HEK293 (cell line): ENCODE measurements around the gene CD99L2.

Experiments used
- CTCF ChIA-PET: fragments of 350-600 bp; formaldehyde crosslinking; extraction: SDS; loops from one replicate; lab custom pipeline; 2021; ENCODE audit warnings: antibody characterized with exemption; lab: Yijun Ruan, JAX
- POLR2A ChIA-PET: fragments of 300-600 bp; formaldehyde crosslinking; extraction: SDS; loops from one replicate; lab custom pipeline; 2020; ENCODE audit warnings: antibody characterized with exemption, inconsistent platforms; lab: Yijun Ruan, JAX
- H3K27ac ChIP-seq: fragments of 200-500 bp; sonication (Bioruptor generic); 2 replicates; pipeline ENCODE4 v1.5.1; 2014; ENCODE audit warnings: low read depth, low read length, control low read depth, inconsistent platforms; ENCODE audit errors: extremely low read depth
- H3K36me3 ChIP-seq, 2 experiments: fragments of 200-500 bp in 1 of 2; sonication (Bioruptor generic) in 1 of 2; 1 replicate in 1 of 2; 2 replicates in 1 of 2; pipeline ENCODE4 v1.5.1; 2014 to 2017; ENCODE audit warnings: inconsistent platforms in 2 of 2, low read length in 2 of 2; ENCODE audit not compliant: control insufficient read depth in 2 of 2, insufficient read depth in 1 of 2
- H3K4me1 ChIP-seq: fragments of 200-500 bp; sonication (Bioruptor generic); 2 replicates; pipeline ENCODE4 v1.5.1; 2014; ENCODE audit warnings: mild to moderate bottlenecking, low read length, inconsistent platforms; ENCODE audit not compliant: control insufficient read depth, insufficient read depth
- H3K4me3 ChIP-seq: 2 replicates; pipeline ENCODE4 v1.5.1; 2011; ENCODE audit warnings: low read depth, mild to moderate bottlenecking, control low read depth, low read length, moderate library complexity
- H3K9me3 ChIP-seq: fragments of 200-500 bp; sonication (Bioruptor generic); 2 replicates; pipeline ENCODE4 v1.5.1; 2014; ENCODE audit warnings: low read depth, low read length, inconsistent platforms; ENCODE audit not compliant: control insufficient read depth, insufficient read depth
- HOXA7 ChIP-seq: sonication (generic); formaldehyde crosslinking; IDR thresholded peaks from 2 replicates; pipeline ENCODE4 v1.8.1; 2022; ENCODE audit warnings: missing genetic modification reagents, borderline replicate concordance
- REPIN1 ChIP-seq: fragments of 450-650 bp; formaldehyde crosslinking; IDR thresholded peaks from 2 replicates; pipeline ENCODE4 v1.5.1; 2017; ENCODE audit warnings: missing biosample characterization, missing genetic modification characterization, low read depth
- SCRT2 ChIP-seq: fragments of 450-650 bp; formaldehyde crosslinking; IDR thresholded peaks from 2 replicates; pipeline ENCODE4 v1.5.1; 2016; ENCODE audit warnings: missing biosample characterization, missing genetic modification characterization
- TCF7L2 ChIP-seq: IDR thresholded peaks from 2 replicates; pipeline ENCODE4 v1.6.1; 2011; ENCODE audit warnings: low read depth, mild to moderate bottlenecking, inconsistent platforms, low read length, moderate library complexity, borderline replicate concordance
- ZFP3 ChIP-seq: fragments of 450-650 bp; formaldehyde crosslinking; IDR thresholded peaks from 2 replicates; pipeline ENCODE4 v1.5.1; 2016; ENCODE audit warnings: low read depth, missing biosample characterization, missing genetic modification characterization
- ZNF157 ChIP-seq: fragments of 450-650 bp; formaldehyde crosslinking; IDR thresholded peaks from 2 replicates; pipeline ENCODE4 v1.5.1; 2016; ENCODE audit warnings: missing biosample characterization, missing genetic modification characterization
- ZNF202 ChIP-seq: fragments of 450-650 bp; formaldehyde crosslinking; IDR thresholded peaks from 2 replicates; pipeline ENCODE4 v1.5.1; 2016; ENCODE audit warnings: missing biosample characterization, missing genetic modification characterization, borderline replicate concordance
- ZNF416 ChIP-seq: fragments of 450-650 bp; formaldehyde crosslinking; IDR thresholded peaks from 2 replicates; pipeline ENCODE4 v1.5.1; 2016; ENCODE audit warnings: missing biosample characterization, missing genetic modification characterization
- ZNF501 ChIP-seq: fragments of 450-650 bp; formaldehyde crosslinking; IDR thresholded peaks from 2 replicates; pipeline ENCODE4 v1.5.1; 2016; ENCODE audit warnings: missing biosample characterization, missing genetic modification characterization
- ZNF510 ChIP-seq: fragments of 450-650 bp; formaldehyde crosslinking; IDR thresholded peaks from 2 replicates; pipeline ENCODE4 v1.5.1; 2018; ENCODE audit warnings: mild to moderate bottlenecking, missing genetic modification characterization, missing biosample characterization; ENCODE audit not compliant: insufficient replicate concordance
- ZNF514 ChIP-seq: fragments of 450-650 bp; formaldehyde crosslinking; IDR thresholded peaks from 2 replicates; pipeline ENCODE4 v1.5.1; 2016; ENCODE audit warnings: missing biosample characterization, missing genetic modification characterization
- ZNF521 ChIP-seq: fragments of 450-650 bp; formaldehyde crosslinking; IDR thresholded peaks from 2 replicates; pipeline ENCODE4 v1.5.1; 2017; ENCODE audit warnings: missing biosample characterization, mild to moderate bottlenecking, missing genetic modification characterization
- ZNF555 ChIP-seq: fragments of 450-650 bp; formaldehyde crosslinking; conservative IDR thresholded peaks from 2 replicates; pipeline ENCODE4 v1.5.1; 2017; ENCODE audit warnings: missing biosample characterization, mild to moderate bottlenecking, missing genetic modification characterization, inconsistent platforms
- ZNF596 ChIP-seq: fragments of 450-650 bp; IDR thresholded peaks from 2 replicates; pipeline ENCODE4 v1.5.0; 2018; ENCODE audit warnings: missing biosample characterization, mild to moderate bottlenecking, missing genetic modification characterization, moderate library complexity
- ZNF701 ChIP-seq: fragments of 450-650 bp; formaldehyde crosslinking; IDR thresholded peaks from 2 replicates; pipeline ENCODE4 v1.5.1; 2016; ENCODE audit warnings: missing biosample characterization, missing genetic modification characterization
- TF ChIP-seq, protein P1 (sequence below): fragments of 450-650 bp; formaldehyde crosslinking; IDR thresholded peaks from 2 replicates; pipeline ENCODE4 v1.5.1; 2016; ENCODE audit warnings: missing biosample characterization, missing genetic modification characterization
- TF ChIP-seq, protein P2 (sequence below): fragments of 450-650 bp; formaldehyde crosslinking; conservative IDR thresholded peaks from 2 replicates; pipeline ENCODE4 v1.5.1; 2016; ENCODE audit warnings: low read depth, missing biosample characterization, missing genetic modification characterization
- TF ChIP-seq, protein P3 (sequence below): fragments of 450-650 bp; formaldehyde crosslinking; IDR thresholded peaks from 2 replicates; pipeline ENCODE4 v1.5.1; 2016; ENCODE audit warnings: missing biosample characterization, missing genetic modification characterization
- TF ChIP-seq, protein P4 (sequence below): IDR thresholded peaks from 2 replicates; pipeline ENCODE4 v1.6.1; 2011; ENCODE audit warnings: mild to moderate bottlenecking, low read depth, low read length, borderline replicate concordance

The CD99L2 gene

DNA sequence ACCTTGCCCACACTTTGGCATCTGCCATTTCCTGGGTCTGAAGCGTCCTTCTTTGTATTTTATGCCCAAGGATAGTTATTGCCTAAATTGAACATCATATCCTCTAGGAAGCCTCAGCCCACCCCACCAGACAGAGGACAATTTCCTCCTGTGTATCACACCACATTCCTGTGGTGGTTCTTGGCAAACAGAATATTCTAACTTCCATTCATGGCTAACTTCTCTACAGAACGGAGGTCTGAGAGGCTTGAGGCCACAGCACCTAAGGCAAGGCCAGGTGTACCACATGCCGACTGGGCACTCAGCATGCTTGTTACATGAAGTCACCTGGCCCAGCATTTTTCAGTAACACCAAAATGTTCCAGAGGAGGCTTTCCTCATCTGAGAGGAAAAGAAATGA lies 42.4 kb downstream of the CD99L2 start:
- TF ChIP-seq ZFP3 (tag by site-specific recombination) (no peak), SCRT2 (tag by site-specific recombination) (no peak), ZNF157 (tag by site-specific recombination) (no peak), ZNF555 (no peak), TCF7L2 (no peak), ZNF521 (tag by site-specific recombination) (no peak), ZNF510 (tag by site-specific recombination) (no peak), REPIN1 (tag by site-specific recombination) (no peak), ZNF701 (no peak), ZNF202 (no peak), HOXA7 (CRISPR knock-in tag) (no peak), ZNF416 (tag by site-specific recombination) (no peak), ZNF514 (no peak), ZNF501 (tag by site-specific recombination) (no peak), ZNF596 (tag by site-specific recombination) (no peak)
- TF ChIP-seq, protein P1, sequence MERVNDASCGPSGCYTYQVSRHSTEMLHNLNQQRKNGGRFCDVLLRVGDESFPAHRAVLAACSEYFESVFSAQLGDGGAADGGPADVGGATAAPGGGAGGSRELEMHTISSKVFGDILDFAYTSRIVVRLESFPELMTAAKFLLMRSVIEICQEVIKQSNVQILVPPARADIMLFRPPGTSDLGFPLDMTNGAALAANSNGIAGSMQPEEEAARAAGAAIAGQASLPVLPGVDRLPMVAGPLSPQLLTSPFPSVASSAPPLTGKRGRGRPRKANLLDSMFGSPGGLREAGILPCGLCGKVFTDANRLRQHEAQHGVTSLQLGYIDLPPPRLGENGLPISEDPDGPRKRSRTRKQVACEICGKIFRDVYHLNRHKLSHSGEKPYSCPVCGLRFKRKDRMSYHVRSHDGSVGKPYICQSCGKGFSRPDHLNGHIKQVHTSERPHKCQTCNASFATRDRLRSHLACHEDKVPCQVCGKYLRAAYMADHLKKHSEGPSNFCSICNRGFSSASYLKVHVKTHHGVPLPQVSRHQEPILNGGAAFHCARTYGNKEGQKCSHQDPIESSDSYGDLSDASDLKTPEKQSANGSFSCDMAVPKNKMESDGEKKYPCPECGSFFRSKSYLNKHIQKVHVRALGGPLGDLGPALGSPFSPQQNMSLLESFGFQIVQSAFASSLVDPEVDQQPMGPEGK: no peak
- TF ChIP-seq, protein P2, sequence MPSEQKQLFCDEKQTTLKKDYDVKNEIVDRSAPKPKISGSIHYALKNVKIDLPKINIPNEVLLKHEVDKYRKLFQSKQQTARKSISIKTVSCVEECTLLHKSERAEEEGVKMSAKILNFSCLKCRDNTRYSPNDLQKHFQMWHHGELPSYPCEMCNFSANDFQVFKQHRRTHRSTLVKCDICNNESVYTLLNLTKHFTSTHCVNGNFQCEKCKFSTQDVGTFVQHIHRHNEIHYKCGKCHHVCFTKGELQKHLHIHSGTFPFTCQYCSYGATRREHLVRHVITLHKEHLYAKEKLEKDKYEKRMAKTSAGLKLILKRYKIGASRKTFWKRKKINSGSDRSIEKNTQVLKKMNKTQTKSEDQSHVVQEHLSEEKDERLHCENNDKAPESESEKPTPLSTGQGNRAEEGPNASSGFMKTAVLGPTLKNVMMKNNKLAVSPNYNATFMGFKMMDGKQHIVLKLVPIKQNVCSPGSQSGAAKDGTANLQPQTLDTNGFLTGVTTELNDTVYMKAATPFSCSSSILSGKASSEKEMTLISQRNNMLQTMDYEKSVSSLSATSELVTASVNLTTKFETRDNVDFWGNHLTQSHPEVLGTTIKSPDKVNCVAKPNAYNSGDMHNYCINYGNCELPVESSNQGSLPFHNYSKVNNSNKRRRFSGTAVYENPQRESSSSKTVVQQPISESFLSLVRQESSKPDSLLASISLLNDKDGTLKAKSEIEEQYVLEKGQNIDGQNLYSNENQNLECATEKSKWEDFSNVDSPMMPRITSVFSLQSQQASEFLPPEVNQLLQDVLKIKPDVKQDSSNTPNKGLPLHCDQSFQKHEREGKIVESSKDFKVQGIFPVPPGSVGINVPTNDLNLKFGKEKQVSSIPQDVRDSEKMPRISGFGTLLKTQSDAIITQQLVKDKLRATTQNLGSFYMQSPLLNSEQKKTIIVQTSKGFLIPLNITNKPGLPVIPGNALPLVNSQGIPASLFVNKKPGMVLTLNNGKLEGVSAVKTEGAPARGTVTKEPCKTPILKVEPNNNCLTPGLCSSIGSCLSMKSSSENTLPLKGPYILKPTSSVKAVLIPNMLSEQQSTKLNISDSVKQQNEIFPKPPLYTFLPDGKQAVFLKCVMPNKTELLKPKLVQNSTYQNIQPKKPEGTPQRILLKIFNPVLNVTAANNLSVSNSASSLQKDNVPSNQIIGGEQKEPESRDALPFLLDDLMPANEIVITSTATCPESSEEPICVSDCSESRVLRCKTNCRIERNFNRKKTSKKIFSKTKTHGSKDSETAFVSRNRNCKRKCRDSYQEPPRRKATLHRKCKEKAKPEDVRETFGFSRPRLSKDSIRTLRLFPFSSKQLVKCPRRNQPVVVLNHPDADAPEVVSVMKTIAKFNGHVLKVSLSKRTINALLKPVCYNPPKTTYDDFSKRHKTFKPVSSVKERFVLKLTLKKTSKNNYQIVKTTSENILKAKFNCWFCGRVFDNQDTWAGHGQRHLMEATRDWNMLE: no peak
- TF ChIP-seq, protein P3, sequence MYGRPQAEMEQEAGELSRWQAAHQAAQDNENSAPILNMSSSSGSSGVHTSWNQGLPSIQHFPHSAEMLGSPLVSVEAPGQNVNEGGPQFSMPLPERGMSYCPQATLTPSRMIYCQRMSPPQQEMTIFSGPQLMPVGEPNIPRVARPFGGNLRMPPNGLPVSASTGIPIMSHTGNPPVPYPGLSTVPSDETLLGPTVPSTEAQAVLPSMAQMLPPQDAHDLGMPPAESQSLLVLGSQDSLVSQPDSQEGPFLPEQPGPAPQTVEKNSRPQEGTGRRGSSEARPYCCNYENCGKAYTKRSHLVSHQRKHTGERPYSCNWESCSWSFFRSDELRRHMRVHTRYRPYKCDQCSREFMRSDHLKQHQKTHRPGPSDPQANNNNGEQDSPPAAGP: no peak
- TF ChIP-seq, protein P4, sequence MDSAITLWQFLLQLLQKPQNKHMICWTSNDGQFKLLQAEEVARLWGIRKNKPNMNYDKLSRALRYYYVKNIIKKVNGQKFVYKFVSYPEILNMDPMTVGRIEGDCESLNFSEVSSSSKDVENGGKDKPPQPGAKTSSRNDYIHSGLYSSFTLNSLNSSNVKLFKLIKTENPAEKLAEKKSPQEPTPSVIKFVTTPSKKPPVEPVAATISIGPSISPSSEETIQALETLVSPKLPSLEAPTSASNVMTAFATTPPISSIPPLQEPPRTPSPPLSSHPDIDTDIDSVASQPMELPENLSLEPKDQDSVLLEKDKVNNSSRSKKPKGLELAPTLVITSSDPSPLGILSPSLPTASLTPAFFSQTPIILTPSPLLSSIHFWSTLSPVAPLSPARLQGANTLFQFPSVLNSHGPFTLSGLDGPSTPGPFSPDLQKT: no peak
- TF ChIP-seq, all 188 proteins: peak for 0
- H3K36me3 ChIP-seq: no peaks in the 10 kb centered on the region
- ChIA-PET CTCF (no interaction called here), POLR2A (no interaction called here)
- H3K9me3 ChIP-seq: no peaks in the 10 kb centered on the region; the same call in 1 of the 2 replicates
- no peak overlapping the region for H3K4me3 ChIP-seq
- H3K27ac ChIP-seq: no peak overlapping the region
- no peaks in the 10 kb centered on the region for H3K4me1 ChIP-seq
